ENCODE data around the gene ADARB1. TPM values are rescaled to one million over a fixed set of nuclear protein-coding genes. Genes with fewer than 3 reads are reported as not detected.

ADARB1 gene
- total RNA-seq, 1 experiment from 2014 or later: 15.8 TPM

- no peak for TF ChIP-seq CTCF (conservative IDR thresholded peaks at IDR 0.05)
- DNase-seq: no peak
- no peak overlapping the region for H3K9ac ChIP-seq (ENCODE audit: extremely low read depth, insufficient read length, low read length)
- no peak overlapping the region for H4K8ac ChIP-seq (replicated peaks; ENCODE audit: insufficient read length, low read depth, low read length)
- no peak overlapping the region for H3K18ac ChIP-seq (ENCODE audit: insufficient read length, low read depth, low read length)
- Mint-ChIP-seq H3K27me3 (ENCODE audit: low read depth) (no peaks in the 10 kb centered on the region; the same call in 1 of the 2 replicates), H3K27ac (no peak overlapping the region), H3K9me3 (no peaks in the 10 kb centered on the region), H3K36me3 (ENCODE audit: insufficient read depth in 1 of 3, low read depth in 3 of 3) (no peaks in the 10 kb centered on the region), H3K4me1 (peaks cover 4% of the 10 kb centered on the region in 2 experiments; a peak in 3 of 4 replicates), H3K4me3 (no peak overlapping the region)
- no peak overlapping the region for H2BK120ac ChIP-seq (ENCODE audit: low read depth, low read length, poor library complexity, severe bottlenecking)
- H3K4me2 ChIP-seq (ENCODE audit: insufficient read depth, insufficient read length, low read length): no peak overlapping the region
- no peak overlapping the region for H2BK20ac ChIP-seq (ENCODE audit: low read depth, low read length, poor library complexity, severe bottlenecking)
- no peaks in the 10 kb centered on the region for H3K4me1 ChIP-seq (ENCODE audit: insufficient read depth, low read length)
- no peak overlapping the region for H3T11ph ChIP-seq (ENCODE audit: low read length)
- H3K14ac ChIP-seq (ENCODE audit: insufficient read depth, low read length): no peak overlapping the region
- no peaks in the 10 kb centered on the region for H3K23me2 ChIP-seq (ENCODE audit: insufficient read length, low read depth, low read length, poor library complexity, severe bottlenecking)
- no peaks in the 10 kb centered on the region for H3K9me3 ChIP-seq (ENCODE audit: control insufficient read depth, low read depth, low read length)
- no peak overlapping the region for H3K27ac ChIP-seq (ENCODE audit: insufficient read length, low read depth, low read length)
- H4K20me1 ChIP-seq (ENCODE audit: control insufficient read depth, insufficient read depth, insufficient read length): no peaks in the 10 kb centered on the region
- H4K5ac ChIP-seq (ENCODE audit: insufficient read length, low read depth, low read length): no peak overlapping the region
- no peak overlapping the region for H2BK12ac ChIP-seq (ENCODE audit: insufficient read length, low read depth, low read length)
- no peaks in the 10 kb centered on the region for H3K79me2 ChIP-seq (ENCODE audit: insufficient read depth, low read length)
- no CpG with 5 or more reads among the region's 8 CpGs for WGBS (ENCODE audit: extremely low coverage, insufficient read length, low lambda C conversion rate)
- H2AK5ac ChIP-seq (ENCODE audit: insufficient read length, low read length): no peak overlapping the region
- no peaks in the 10 kb centered on the region for H3K27me3 ChIP-seq (ENCODE audit: insufficient read depth, low read length)
- H4K91ac ChIP-seq (ENCODE audit: insufficient read length, low read depth, low read length): no peak overlapping the region
- no peak overlapping the region for H3K23ac ChIP-seq (ENCODE audit: insufficient read length, low read depth, low read length)
- H2BK15ac ChIP-seq (ENCODE audit: low read depth, low read length): no peak overlapping the region
- H2AFZ ChIP-seq (ENCODE audit: low read length): no peak overlapping the region
- H3K79me1 ChIP-seq (ENCODE audit: insufficient read depth, low read depth, low read length, poor library complexity, severe bottlenecking): no peaks in the 10 kb centered on the region
- H3K4ac ChIP-seq (ENCODE audit: low read depth, low read length): no peak overlapping the region
- H3K56ac ChIP-seq (ENCODE audit: insufficient read length, low read depth, low read length): no peak overlapping the region
- H2BK5ac ChIP-seq (ENCODE audit: insufficient read length, low read length): no peak overlapping the region
Measured at GRCh38 chr21:45088729-45089128, 14.3 kb downstream of the ADARB1 start.
